ENCODE measurements around the gene ZNF419.

Gene ZNF419

GRCh38 chr19:57527136-57527881 lies 39.8 kb downstream of the ZNF419 start, which contains the start of gene ZNF549:
ZNF549 (plus strand) TSS chr19:57527356; CDS start chr19:57527574, 218 bp downstream.
- in situ Hi-C loops (cut with HindIII; ENCODE audit: low sequenced_read_pairs): no loop called here

DNA sequence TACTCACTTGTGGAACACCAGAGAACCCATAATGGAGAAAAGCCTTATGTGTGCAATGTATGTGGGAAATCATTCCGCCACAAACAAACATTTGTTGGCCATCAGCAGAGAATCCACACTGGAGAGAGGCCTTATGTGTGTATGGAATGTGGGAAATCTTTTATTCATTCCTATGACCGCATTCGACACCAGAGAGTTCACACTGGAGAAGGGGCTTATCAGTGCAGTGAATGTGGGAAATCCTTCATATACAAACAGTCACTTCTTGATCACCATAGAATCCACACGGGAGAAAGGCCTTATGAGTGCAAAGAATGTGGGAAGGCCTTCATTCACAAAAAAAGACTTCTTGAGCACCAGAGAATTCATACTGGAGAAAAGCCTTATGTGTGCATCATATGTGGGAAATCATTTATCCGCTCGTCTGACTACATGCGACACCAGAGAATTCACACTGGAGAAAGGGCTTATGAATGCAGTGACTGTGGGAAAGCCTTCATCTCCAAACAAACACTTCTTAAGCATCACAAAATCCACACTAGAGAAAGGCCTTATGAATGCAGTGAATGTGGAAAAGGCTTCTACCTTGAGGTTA lies 50.5 kb downstream of the ZNF419 start:
- in situ Hi-C loops (cut with HindIII; ENCODE audit: low sequenced_read_pairs): no loop called here

All from endothelial cell of hepatic sinusoid (primary cell).